Neural cell (in vitro differentiated cells): ENCODE data around the gene DAGLB. TPM values are rescaled to one million over a fixed set of nuclear protein-coding genes. Genes with fewer than 3 reads are reported as not detected.

Experiments
- H2AFZ ChIP-seq: fragments of 200-600, 300-800 bp; sonication (generic), shearing (Covaris generic); 2 replicates; pipeline ENCODE4 v1.6.0; 2014; ENCODE audit warnings: low read depth, mild to moderate bottlenecking, antibody characterized with exemption, low read length, moderate library complexity
- H3F3A ChIP-seq: fragments of 200-600 bp; shearing (Covaris generic); 2 replicates; pipeline ENCODE4 v1.6.1; 2016; ENCODE audit warnings: mild to moderate bottlenecking, moderate library complexity, mixed read lengths, antibody characterized with exemption, low read length; ENCODE audit not compliant: insufficient read depth, poor library complexity, severe bottlenecking
- H3K27ac ChIP-seq: fragments of 200-600, 300-800 bp; sonication (generic), shearing (Covaris generic); 2 replicates; pipeline ENCODE4 v1.5.1; 2014; ENCODE audit warnings: mild to moderate bottlenecking, low read length, moderate library complexity
- H3K27me3 ChIP-seq: fragments of 300-800, 200-600 bp; sonication (generic), shearing (Covaris generic); 2 replicates; pipeline ENCODE4 v1.6.0; 2014; ENCODE audit warnings: mild to moderate bottlenecking, low read depth, low read length, moderate library complexity; ENCODE audit not compliant: insufficient read depth
- H3K36me3 ChIP-seq: fragments of 300-800, 200-600 bp; sonication (generic), shearing (Covaris generic); 2 replicates; pipeline ENCODE4 v1.5.1; 2014; ENCODE audit warnings: mild to moderate bottlenecking, antibody characterized with exemption, low read length, moderate library complexity; ENCODE audit not compliant: insufficient read depth
- H3K4me2 ChIP-seq: fragments of 300-800, 200-600 bp; sonication (generic), shearing (Covaris generic); 2 replicates; pipeline ENCODE4 v1.6.0; 2014; ENCODE audit warnings: mild to moderate bottlenecking, low read length
- H3K4me3 ChIP-seq: fragments of 300-800, 200-600 bp; sonication (generic), shearing (Covaris generic); 2 replicates; pipeline ENCODE4 v1.5.1; 2014; ENCODE audit warnings: mild to moderate bottlenecking, low read length, moderate library complexity
- H3K79me2 ChIP-seq: fragments of 200-600 bp; shearing (Covaris generic); replicated peaks from 2 replicates; pipeline ENCODE4 v1.6.0; 2014; ENCODE audit warnings: mild to moderate bottlenecking, low read length, moderate library complexity; ENCODE audit not compliant: insufficient read depth
- H3K9ac ChIP-seq: fragments of 300-800, 200-600 bp; sonication (generic), shearing (Covaris generic); 2 replicates; pipeline ENCODE4 v1.6.1; 2016; ENCODE audit warnings: mild to moderate bottlenecking, low read length, mixed read lengths
- H3K9me2 ChIP-seq: fragments of 200-600 bp; shearing (Covaris generic); 2 replicates; pipeline ENCODE4 v1.6.1; 2016; ENCODE audit warnings: mild to moderate bottlenecking, low read length, mixed read lengths; ENCODE audit not compliant: insufficient read depth
- H3K9me3 ChIP-seq: fragments of 200-600, 300-800 bp; sonication (generic), shearing (Covaris generic); 2 replicates; pipeline ENCODE4 v1.6.1; 2016; ENCODE audit warnings: mild to moderate bottlenecking, mixed run types, low read length, moderate library complexity, mixed read lengths
- H4K20me1 ChIP-seq: fragments of 200-600 bp; shearing (Covaris generic); 2 replicates; pipeline ENCODE4 v1.6.1; 2016; ENCODE audit warnings: mild to moderate bottlenecking, mixed run types; ENCODE audit not compliant: insufficient read depth
- EP300 ChIP-seq: fragments of 450-650 bp; conservative IDR thresholded peaks from 2 replicates; pipeline ENCODE4 v1.6.1; 2014; ENCODE audit warnings: antibody characterized with exemption, mild to moderate bottlenecking, moderate library complexity; ENCODE audit not compliant: poor library complexity, severe bottlenecking
- EZH2 ChIP-seq: fragments of 200-600, 300-800 bp; shearing (Covaris generic), sonication (generic); IDR thresholded peaks from 2 replicates; pipeline ENCODE4 v1.6.1; 2014; ENCODE audit warnings: antibody characterized with exemption, low read length, borderline replicate concordance, mild to moderate bottlenecking; ENCODE audit not compliant: insufficient read depth, poor library complexity, severe bottlenecking
- MXI1 ChIP-seq: fragments of 450-650 bp; conservative IDR thresholded peaks from 2 replicates; pipeline ENCODE4 v1.6.1; 2014; ENCODE audit warnings: antibody characterized with exemption, mild to moderate bottlenecking; ENCODE audit not compliant: poor library complexity, severe bottlenecking
- POLR2AphosphoS5 ChIP-seq: IDR thresholded peaks from 2 replicates; pipeline ENCODE4 v1.6.1; 2012
- RAD21 ChIP-seq: fragments of 450-650 bp; conservative IDR thresholded peaks from 2 replicates; pipeline ENCODE4 v1.6.1; 2014; ENCODE audit warnings: antibody characterized with exemption, mild to moderate bottlenecking, moderate library complexity
- SMC3 ChIP-seq: fragments of 450-650 bp; conservative IDR thresholded peaks from 2 replicates; pipeline ENCODE4 v1.6.1; 2014; ENCODE audit warnings: antibody characterized with exemption, mild to moderate bottlenecking, moderate library complexity; ENCODE audit not compliant: poor library complexity
- TAF1 ChIP-seq: IDR thresholded peaks from 2 replicates; pipeline ENCODE4 v1.6.1; 2012; ENCODE audit warnings: low read depth
- polyA plus RNA-seq: library from polyadenylated mRNA; depleted of rRNA; stranded (reverse); fragments of >200 nt; gene quantifications from 2 replicates; pipeline ENCODE4 v1.2.3, GENCODE V29; 2014
- TF ChIP-seq, protein P1 (sequence below): fragments of 450-650 bp; IDR thresholded peaks from 2 replicates; pipeline ENCODE4 v1.5.1; 2014; ENCODE audit warnings: antibody characterized with exemption, mild to moderate bottlenecking, moderate library complexity; ENCODE audit not compliant: poor library complexity, severe bottlenecking
- TF ChIP-seq, protein P2 (sequence below): IDR thresholded peaks from 2 replicates; pipeline ENCODE4 v1.6.1; 2012; ENCODE audit warnings: borderline replicate concordance

DAGLB gene
- polyA plus RNA-seq, 1 donor from 2014 or later: 32.3 TPM

DNA sequence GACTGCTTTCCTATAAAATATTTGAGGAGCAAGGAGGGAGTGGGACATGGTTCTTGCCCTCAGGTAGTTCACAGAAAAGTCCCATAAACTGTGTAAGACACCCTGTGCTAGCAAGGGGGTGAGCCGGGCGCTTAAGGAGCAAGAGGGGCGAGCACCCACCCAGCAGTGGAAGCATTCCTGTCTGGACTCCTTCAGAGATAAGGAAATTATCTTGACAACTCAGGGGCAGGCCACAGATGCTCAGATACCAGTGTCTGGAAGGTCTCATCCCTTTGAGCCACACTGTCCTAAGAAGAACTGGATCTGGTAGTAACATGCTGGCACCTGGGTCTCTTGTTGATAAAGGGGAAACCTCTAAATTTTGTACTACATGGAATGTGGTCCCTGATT lies 54.1 kb downstream of the DAGLB start:
- H3K27ac ChIP-seq: no peak overlapping the region
- TF ChIP-seq, protein P1, sequence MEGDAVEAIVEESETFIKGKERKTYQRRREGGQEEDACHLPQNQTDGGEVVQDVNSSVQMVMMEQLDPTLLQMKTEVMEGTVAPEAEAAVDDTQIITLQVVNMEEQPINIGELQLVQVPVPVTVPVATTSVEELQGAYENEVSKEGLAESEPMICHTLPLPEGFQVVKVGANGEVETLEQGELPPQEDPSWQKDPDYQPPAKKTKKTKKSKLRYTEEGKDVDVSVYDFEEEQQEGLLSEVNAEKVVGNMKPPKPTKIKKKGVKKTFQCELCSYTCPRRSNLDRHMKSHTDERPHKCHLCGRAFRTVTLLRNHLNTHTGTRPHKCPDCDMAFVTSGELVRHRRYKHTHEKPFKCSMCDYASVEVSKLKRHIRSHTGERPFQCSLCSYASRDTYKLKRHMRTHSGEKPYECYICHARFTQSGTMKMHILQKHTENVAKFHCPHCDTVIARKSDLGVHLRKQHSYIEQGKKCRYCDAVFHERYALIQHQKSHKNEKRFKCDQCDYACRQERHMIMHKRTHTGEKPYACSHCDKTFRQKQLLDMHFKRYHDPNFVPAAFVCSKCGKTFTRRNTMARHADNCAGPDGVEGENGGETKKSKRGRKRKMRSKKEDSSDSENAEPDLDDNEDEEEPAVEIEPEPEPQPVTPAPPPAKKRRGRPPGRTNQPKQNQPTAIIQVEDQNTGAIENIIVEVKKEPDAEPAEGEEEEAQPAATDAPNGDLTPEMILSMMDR: no peak
- TF ChIP-seq MXI1 (no peak), TAF1 (no peak), SMC3 (no peak), RAD21 (no peak), EZH2 (no peak), EP300 (no peak), POLR2AphosphoS5 (no peak)
- TF ChIP-seq, protein P2, sequence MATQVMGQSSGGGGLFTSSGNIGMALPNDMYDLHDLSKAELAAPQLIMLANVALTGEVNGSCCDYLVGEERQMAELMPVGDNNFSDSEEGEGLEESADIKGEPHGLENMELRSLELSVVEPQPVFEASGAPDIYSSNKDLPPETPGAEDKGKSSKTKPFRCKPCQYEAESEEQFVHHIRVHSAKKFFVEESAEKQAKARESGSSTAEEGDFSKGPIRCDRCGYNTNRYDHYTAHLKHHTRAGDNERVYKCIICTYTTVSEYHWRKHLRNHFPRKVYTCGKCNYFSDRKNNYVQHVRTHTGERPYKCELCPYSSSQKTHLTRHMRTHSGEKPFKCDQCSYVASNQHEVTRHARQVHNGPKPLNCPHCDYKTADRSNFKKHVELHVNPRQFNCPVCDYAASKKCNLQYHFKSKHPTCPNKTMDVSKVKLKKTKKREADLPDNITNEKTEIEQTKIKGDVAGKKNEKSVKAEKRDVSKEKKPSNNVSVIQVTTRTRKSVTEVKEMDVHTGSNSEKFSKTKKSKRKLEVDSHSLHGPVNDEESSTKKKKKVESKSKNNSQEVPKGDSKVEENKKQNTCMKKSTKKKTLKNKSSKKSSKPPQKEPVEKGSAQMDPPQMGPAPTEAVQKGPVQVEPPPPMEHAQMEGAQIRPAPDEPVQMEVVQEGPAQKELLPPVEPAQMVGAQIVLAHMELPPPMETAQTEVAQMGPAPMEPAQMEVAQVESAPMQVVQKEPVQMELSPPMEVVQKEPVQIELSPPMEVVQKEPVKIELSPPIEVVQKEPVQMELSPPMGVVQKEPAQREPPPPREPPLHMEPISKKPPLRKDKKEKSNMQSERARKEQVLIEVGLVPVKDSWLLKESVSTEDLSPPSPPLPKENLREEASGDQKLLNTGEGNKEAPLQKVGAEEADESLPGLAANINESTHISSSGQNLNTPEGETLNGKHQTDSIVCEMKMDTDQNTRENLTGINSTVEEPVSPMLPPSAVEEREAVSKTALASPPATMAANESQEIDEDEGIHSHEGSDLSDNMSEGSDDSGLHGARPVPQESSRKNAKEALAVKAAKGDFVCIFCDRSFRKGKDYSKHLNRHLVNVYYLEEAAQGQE: no peak
- H4K20me1 ChIP-seq: no peaks in the 10 kb centered on the region

DNA sequence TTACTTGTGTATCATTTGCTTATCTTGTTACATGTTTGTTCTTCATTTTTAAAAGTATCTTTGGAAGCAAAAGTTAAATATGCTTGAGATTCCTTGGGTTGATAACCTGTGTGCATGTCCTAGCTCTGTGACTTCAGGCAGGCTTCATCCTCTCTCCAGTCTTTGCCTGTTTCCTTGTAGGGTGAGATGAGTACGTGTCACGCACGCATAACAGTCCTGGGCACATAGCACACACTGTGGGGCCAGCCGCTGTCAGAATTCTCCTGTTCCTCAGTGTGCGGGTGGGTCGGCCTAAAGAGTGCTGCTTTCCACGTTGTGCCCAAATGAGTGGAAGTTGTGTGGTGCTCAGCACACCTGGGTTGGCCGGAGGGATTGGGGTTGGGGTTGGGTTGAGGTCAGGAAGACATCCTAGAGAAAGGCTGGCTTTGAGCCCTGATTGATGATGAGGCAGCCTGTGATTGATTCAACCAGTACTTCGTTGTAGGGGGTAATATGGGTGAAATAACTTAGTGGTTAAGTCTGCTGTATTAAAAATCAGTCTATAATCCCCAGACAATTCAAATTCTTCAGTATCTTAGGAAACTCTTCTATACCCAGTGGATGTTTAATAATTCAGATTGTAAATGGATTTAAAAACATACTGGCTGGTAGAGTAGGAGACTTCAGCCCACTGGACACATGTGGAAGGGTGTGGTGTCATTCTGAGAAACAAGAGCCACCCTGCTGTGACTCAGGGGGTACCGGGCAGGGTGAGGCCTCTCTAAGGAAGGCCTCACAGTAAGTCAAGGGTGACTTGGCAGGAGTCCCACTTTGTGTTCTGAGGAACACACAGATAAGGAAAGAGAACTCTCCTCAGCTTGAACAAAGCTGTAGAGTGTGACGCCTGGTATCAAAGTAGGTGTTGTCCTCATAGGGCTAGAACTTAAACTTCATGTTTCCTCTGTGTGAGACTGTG lies 54.8 kb downstream of the DAGLB start:
- H3K4me2 ChIP-seq: no peak overlapping the region

More for the DNA sequence above, 54.1 kb downstream of the DAGLB start:
- Histone ChIP-seq H3K4me3 (no peak overlapping the region), H3F3A (no peaks in the 10 kb centered on the region), H3K27me3 (no peaks in the 10 kb centered on the region), H3K9me2 (no peaks in the 10 kb centered on the region), H3K4me2 (no peak overlapping the region), H3K9ac (no peak overlapping the region), H2AFZ (no peak overlapping the region), H3K9me3 (no peaks in the 10 kb centered on the region), H3K79me2 (peaks cover 46% of the 10 kb centered on the region), H3K36me3 (no peaks in the 10 kb centered on the region)

More for the DNA sequence above, 54.8 kb downstream of the DAGLB start:
- Histone ChIP-seq H3K79me2 (peaks cover 39% of the 10 kb centered on the region), H4K20me1 (no peaks in the 10 kb centered on the region), H3F3A (no peaks in the 10 kb centered on the region), H2AFZ (no peak overlapping the region), H3K9ac (no peak overlapping the region), H3K9me2 (no peaks in the 10 kb centered on the region), H3K9me3 (no peaks in the 10 kb centered on the region), H3K27ac (no peak overlapping the region), H3K27me3 (no peaks in the 10 kb centered on the region), H3K4me3 (no peak overlapping the region), H3K36me3 (no peaks in the 10 kb centered on the region)
- TF ChIP-seq MXI1: no peak
- no peak for TF ChIP-seq POLR2AphosphoS5
- no peak for TF ChIP-seq EP300
- TF ChIP-seq, protein P2: no peak
- no peak for TF ChIP-seq RAD21
- TF ChIP-seq, protein P1: no peak
- no peak for TF ChIP-seq TAF1
- TF ChIP-seq SMC3: no peak
- no peak for TF ChIP-seq EZH2
